Measurements from ENCODE around the gene TMEM214.

Gene TMEM214

DNA sequence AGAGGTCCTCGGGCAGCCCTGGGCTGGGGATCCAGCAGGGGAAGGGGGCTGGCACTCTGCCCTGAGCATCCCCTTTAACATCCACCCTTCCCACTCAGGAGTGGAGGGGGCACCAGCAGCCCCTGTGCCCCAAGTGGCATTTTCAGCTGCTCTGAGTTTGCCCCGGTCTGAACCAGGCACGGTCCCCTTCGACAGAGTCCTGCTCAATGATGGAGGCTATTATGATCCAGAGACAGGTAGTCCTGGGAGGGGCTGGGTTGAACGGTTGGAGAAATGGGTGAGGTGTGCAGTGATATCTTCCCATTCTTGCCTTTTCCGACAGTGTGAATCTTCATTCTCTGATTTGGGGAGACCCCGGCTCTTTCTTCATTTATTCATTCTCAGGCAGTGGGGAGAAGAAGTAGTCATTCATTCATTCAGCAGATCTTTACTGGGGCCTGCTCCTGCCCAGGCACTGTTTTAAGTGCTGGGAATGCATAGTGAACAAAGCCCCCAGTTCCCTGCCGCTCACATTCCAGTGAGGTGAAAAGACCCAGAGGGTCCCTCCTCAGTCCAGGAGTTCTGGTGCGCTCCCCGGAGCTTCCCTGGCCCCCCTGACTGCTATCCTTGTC lies 52.4 kb downstream of the TMEM214 start:
- DNase-seq (ENCODE audit: low spot score) = no peak

DNA sequence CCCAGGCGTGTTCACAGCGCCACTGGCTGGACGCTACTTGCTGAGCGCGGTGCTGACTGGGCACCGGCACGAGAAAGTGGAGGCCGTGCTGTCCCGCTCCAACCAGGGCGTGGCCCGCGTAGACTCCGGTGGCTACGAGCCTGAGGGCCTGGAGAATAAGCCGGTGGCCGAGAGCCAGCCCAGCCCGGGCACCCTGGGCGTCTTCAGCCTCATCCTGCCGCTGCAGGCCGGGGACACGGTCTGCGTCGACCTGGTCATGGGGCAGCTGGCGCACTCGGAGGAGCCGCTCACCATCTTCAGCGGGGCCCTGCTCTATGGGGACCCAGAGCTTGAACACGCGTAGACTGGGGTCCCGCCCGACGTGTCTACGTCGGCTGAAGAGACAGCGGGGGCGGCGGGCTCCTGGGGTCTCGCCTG lies 52.9 kb downstream of the TMEM214 start:
- peak; percentile 69 for DNase-seq (ENCODE audit: low spot score)

DNA sequence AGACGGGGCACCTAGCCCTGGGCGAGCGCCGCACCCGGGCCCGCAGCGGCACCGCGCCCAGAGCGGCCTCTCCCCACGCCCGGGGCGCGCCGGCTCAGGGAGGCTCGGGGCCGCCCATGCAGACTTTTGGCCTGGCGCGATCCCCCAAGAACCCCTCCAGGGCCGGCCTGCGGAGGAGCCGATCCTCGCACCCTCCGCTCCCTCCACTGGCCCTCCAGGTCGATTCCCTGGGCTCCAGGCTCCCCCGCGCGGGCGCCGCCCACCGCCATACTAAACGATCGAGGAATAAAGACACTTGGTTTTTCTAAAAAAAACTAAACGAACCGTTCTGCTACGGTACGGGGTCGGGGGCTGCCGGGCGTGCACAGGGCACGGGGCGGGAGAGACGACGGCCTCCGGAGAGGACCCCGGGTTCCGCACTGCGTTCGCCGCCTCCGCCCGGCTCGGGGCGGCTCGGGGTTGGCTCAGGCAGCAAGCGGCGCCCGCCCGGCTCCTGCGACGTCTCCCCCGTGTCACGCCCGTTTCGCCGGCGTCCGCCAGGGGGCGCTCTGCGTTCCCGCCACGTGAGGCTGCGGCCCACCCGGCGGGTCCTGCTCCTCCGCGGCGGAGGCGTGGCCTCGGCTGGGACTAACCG lies 53.4 kb downstream of the TMEM214 start:
- DNase-seq (ENCODE audit: low spot score) = peak; percentile 90

DNA sequence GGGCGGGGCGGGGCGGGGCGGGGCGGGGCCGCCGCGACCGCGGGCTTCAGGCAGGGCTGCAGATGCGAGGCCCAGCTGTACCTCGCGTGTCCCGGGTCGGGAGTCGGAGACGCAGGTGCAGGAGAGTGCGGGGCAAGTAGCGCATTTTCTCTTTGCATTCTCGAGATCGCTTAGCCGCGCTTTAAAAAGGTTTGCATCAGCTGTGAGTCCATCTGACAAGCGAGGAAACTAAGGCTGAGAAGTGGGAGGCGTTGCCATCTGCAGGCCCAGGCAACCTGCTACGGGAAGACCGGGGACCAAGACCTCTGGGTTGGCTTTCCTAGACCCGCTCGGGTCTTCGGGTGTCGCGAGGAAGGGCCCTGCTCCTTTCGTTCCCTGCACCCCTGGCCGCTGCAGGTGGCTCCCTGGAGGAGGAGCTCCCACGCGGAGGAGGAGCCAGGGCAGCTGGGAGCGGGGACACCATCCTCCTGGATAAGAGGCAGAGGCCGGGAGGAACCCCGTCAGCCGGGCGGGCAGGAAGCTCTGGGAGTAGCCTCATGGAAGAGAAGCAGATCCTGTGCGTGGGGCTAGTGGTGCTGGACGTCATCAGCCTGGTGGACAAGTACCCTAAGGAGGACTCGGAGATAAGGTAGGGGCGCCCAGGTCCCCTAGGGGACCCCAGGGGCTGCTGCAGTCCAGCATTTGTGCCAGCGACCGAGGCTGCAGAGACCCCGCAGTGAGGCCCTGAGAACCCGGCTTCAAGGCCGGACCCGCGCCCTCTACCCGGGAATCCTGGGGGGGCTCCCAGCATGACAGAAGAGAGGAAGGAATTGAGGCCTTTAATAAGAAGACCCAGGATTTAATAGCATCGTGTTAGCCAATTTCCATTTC lies 54.2 kb downstream of the TMEM214 start, which contains the start of gene KHK:
KHK (plus strand) TSS at position 49 of the 870 bp plus-strand sequence; CDS start at position 537, 488 bp downstream.
- DNase-seq (ENCODE audit: low spot score) = peak; percentile 57

DNA sequence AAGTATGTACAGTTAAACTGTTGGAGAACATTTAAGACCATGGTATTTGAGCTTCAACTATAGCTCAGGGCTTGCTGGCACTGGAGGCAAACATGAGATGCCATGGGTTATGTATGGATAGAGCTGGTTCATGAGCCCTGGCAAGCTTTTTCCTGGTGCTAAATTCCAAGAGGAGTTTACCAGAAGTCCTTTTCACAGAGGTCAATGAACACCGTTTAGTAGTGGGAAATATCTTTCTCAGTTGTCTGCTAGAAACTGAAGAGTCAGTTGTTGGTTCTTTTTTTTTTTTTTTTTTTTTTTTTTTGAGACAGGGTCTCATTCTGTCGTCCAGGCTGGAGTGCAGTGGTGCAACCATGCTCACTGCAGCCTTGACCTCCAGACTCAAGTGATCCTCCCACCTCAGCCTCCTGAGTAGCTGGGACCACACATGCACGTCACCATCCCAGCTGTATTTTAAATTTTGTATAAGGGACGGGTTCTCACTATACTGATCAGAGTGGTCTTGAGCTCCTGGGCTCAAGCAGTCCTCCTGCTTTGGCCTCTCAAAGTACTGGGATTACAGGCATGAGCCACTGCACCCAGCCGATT lies 55.2 kb downstream of the TMEM214 start:
- no peak for DNase-seq (ENCODE audit: low spot score)

DNA sequence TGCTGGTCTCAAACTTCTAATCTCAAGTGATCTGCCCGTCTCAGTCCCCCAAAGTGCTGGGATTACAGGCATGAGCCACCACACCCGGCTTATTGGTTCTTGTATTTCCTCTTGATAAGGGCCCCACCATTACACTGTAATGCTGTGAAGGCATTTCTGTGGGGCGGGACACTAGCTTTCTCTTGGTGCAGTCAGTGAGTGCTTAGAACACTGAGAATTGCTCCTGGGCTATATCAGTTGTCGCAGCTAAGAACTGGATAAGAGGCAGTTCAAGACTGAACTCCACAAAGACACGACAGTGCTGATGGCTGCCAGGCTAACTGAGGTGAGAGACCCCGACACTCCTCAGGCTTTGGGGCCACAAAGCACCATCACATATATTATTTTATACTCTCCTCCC lies 55.9 kb downstream of the TMEM214 start:
- DNase-seq (ENCODE audit: low spot score) = no peak

DNA sequence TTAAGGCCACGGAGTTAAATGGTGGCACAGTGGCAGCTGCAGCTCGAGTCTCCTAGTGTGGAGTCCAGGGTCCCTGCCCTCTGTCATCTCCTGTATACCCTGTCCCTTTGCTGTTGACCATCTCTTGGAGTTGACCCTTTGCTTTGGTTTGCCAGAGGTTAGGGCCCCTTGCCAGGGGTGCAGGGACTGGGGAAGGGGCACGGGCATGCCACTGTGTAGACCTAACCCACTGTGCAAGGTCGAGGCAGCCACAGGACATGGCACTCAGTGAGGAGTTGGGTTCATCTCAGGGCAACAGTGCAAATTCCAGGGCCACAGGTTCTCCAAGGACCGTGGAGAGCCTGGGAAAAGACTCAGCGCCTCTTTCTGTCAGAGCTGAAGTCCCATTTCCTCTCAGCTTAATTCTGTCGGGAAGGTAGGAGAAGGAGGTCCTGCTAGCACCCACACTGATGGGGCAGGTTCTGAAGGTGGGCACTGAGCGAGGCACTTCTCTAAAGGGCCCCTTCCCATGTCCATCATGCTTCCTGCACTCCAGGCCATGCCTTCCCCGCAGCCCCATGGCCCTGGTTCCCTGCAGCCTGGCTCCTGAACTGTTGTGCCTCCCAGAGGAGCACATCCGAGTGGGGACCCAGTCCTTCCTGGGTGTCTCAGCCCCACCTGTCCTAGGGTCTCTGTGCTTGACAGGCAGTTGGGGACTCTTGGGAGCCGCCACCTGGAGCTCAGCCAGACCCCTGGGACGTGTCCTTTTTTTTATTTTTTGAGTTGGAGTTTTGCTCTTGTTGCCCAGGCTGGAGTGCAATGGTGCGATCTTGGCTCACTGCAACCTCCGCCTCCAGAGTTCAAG lies 56.6 kb downstream of the TMEM214 start:
- DNase-seq (ENCODE audit: low spot score) = no peak
